ENCODE data around the gene NBL1. TPM values are rescaled to one million over a fixed set of nuclear protein-coding genes. Genes with fewer than 3 reads are reported as not detected.

Gene NBL1
- total RNA-seq, 1 experiment from 2014 or later, result 100 TPM

GRCh38 chr1:19651141-19651737 lies 7.1 kb downstream of the NBL1 start:
- peaks cover 4% of the 10 kb centered on the region for H3K36me3 Mint-ChIP-seq (ENCODE audit: insufficient read depth, unreplicated experiment)
- no peak for DNase-seq
- no peak overlapping the region for H3K27ac Mint-ChIP-seq (ENCODE audit: unreplicated experiment)
- BruUV-seq (replicated peaks), result no TSS peak
- intact Hi-C loops (cut with micrococcal nuclease; ENCODE audit: unreplicated experiment), result no loop called here
- CTCF ChIA-PET, result interaction anchor here (0.5 kb wide), 1 partner anchor 309 kb away, joined by 4 read pairs; no protein-coding TSS in a partner anchor
- peak; percentile 44 for TF ChIP-seq CTCF (IDR thresholded peaks at IDR 0.05; ENCODE audit: unreplicated experiment)
- H3K4me3 Mint-ChIP-seq (ENCODE audit: low read depth, unreplicated experiment), result no peak overlapping the region
- H3K9me3 Mint-ChIP-seq (ENCODE audit: low read depth, unreplicated experiment), result no peaks in the 10 kb centered on the region
- H3K4me1 Mint-ChIP-seq (ENCODE audit: low read depth, unreplicated experiment), result peaks cover 20% of the 10 kb centered on the region
- H3K27me3 Mint-ChIP-seq (ENCODE audit: unreplicated experiment), result no peaks in the 10 kb centered on the region

GRCh38 chr1:19654386-19654785 lies 10.3 kb downstream of the NBL1 start:
- BruUV-seq (replicated peaks), result no TSS peak

GRCh38 chr1:19654886-19655717 lies 11.0 kb downstream of the NBL1 start:
- no peaks in the 10 kb centered on the region for H3K27me3 Mint-ChIP-seq (ENCODE audit: unreplicated experiment)

More at GRCh38 chr1:19654386-19654785, 10.3 kb downstream of the NBL1 start:
- no peak for DNase-seq
- CTCF ChIA-PET, result interaction anchor here (0.6 to 1.5 kb wide), 3 partner anchors 8 to 185 kb away, joined by 3 to 7 read pairs (median 3); no protein-coding TSS in a partner anchor
- H3K4me3 Mint-ChIP-seq (ENCODE audit: low read depth, unreplicated experiment), result no peak overlapping the region
- H3K4me1 Mint-ChIP-seq (ENCODE audit: low read depth, unreplicated experiment), result peaks cover 4% of the 10 kb centered on the region
- no peak overlapping the region for H3K27ac Mint-ChIP-seq (ENCODE audit: unreplicated experiment)
- H3K27me3 Mint-ChIP-seq (ENCODE audit: unreplicated experiment), result no peaks in the 10 kb centered on the region
- intact Hi-C loops (cut with micrococcal nuclease; ENCODE audit: unreplicated experiment), result no loop called here
- TF ChIP-seq CTCF (IDR thresholded peaks at IDR 0.05; ENCODE audit: unreplicated experiment), result no peak
- H3K36me3 Mint-ChIP-seq (ENCODE audit: insufficient read depth, unreplicated experiment), result peaks cover 15% of the 10 kb centered on the region
- no peaks in the 10 kb centered on the region for H3K9me3 Mint-ChIP-seq (ENCODE audit: low read depth, unreplicated experiment)

GRCh38 chr1:19655718-19656080 lies 11.6 kb downstream of the NBL1 start:
- BruUV-seq (replicated peaks), result no TSS peak
- Mint-ChIP-seq H3K36me3 (ENCODE audit: insufficient read depth, unreplicated experiment) (peaks cover 15% of the 10 kb centered on the region), H3K27ac (ENCODE audit: unreplicated experiment) (no peak overlapping the region), H3K9me3 (ENCODE audit: low read depth, unreplicated experiment) (no peaks in the 10 kb centered on the region), H3K4me1 (ENCODE audit: low read depth, unreplicated experiment) (peaks cover 8% of the 10 kb centered on the region), H3K4me3 (ENCODE audit: low read depth, unreplicated experiment) (no peak overlapping the region), H3K27me3 (ENCODE audit: unreplicated experiment) (no peaks in the 10 kb centered on the region)
- intact Hi-C loops (cut with micrococcal nuclease; ENCODE audit: unreplicated experiment), result no loop called here
- no peak for DNase-seq
- no peak for TF ChIP-seq CTCF (IDR thresholded peaks at IDR 0.05; ENCODE audit: unreplicated experiment)
- CTCF ChIA-PET, result no interaction called here

More at GRCh38 chr1:19654886-19655717, 11.0 kb downstream of the NBL1 start:
- Mint-ChIP-seq H3K36me3 (ENCODE audit: insufficient read depth, unreplicated experiment) (peaks cover 15% of the 10 kb centered on the region), H3K9me3 (ENCODE audit: low read depth, unreplicated experiment) (no peaks in the 10 kb centered on the region), H3K4me1 (ENCODE audit: low read depth, unreplicated experiment) (peaks cover 8% of the 10 kb centered on the region), H3K4me3 (ENCODE audit: low read depth, unreplicated experiment) (no peak overlapping the region), H3K27ac (ENCODE audit: unreplicated experiment) (no peak overlapping the region)
- DNase-seq, result no peak
- CTCF ChIA-PET, result interaction anchor here (1.5 kb wide), 1 partner anchor 186 kb away, joined by 7 read pairs; no protein-coding TSS in a partner anchor
- intact Hi-C loops (cut with micrococcal nuclease; ENCODE audit: unreplicated experiment), result no loop called here
- BruUV-seq (replicated peaks), result no TSS peak
- TF ChIP-seq CTCF (IDR thresholded peaks at IDR 0.05; ENCODE audit: unreplicated experiment), result no peak
